Transverse colon (tissue), 4 donors: ENCODE results near the gene MGST1. TPM values are rescaled to one million over a fixed set of nuclear protein-coding genes. Genes with fewer than 3 reads are reported as not detected.

Source experiments
- DNase-seq: peaks from one replicate; pipeline ENCODE4 v3.0.0-alpha.2; 2019
- H3K27ac ChIP-seq, 4 donors: fragments of 200-600 bp; sonication (generic); 2 replicates each; pipeline ENCODE4 v1.5.1; 2016 to 2018; ENCODE audit warnings: inconsistent platforms in 4 of 4
- H3K27me3 ChIP-seq: fragments of 200-600 bp; sonication (generic); 2 replicates; pipeline ENCODE4 v1.5.1; 2017; ENCODE audit warnings: inconsistent platforms
- H3K36me3 ChIP-seq, 4 donors: fragments of 200-600 bp; sonication (generic); 2 replicates each; pipeline ENCODE4 v1.5.1; 2017 to 2019; ENCODE audit warnings: inconsistent platforms in 4 of 4
- H3K4me1 ChIP-seq, 4 donors: fragments of 200-600 bp; sonication (generic); 2 replicates each; pipeline ENCODE4 v1.5.1; 2017 to 2020; ENCODE audit warnings: inconsistent platforms in 4 of 4
- H3K4me3 ChIP-seq, 4 donors: fragments of 200-600 bp; sonication (generic); 1 replicate in 1 of 4; 2 replicates in 3 of 4; pipeline versions ENCODE4 v1.5.1 to v1.6.1; 2017 to 2019; ENCODE audit warnings: inconsistent platforms in 4 of 4
- H3K9me3 ChIP-seq, 2 donors: fragments of 200-600 bp; sonication (generic); 2 replicates each; pipeline ENCODE4 v1.5.1; 2017 to 2019; ENCODE audit warnings: inconsistent platforms in 2 of 2
- EP300 ChIP-seq: sonication (generic); formaldehyde crosslinking; IDR thresholded peaks from one replicate; pipeline ENCODE4 v1.6.1; 2017; ENCODE audit warnings: antibody characterized with exemption, low read depth
- POLR2A ChIP-seq: fragments of 450-650 bp; IDR thresholded peaks from one replicate; pipeline ENCODE4 v1.6.1; 2016; ENCODE audit warnings: antibody characterized with exemption, mild to moderate bottlenecking, moderate library complexity
- POLR2AphosphoS5 ChIP-seq, 3 donors: sonication (generic); formaldehyde crosslinking; IDR thresholded peaks; one replicate each; pipeline ENCODE4 v1.6.1; 2016; ENCODE audit warnings: antibody characterized with exemption in 3 of 3
- WGBS, 2 donors: methylation state at CpG; one replicate each; pipeline ENCODE4 v1.1.5; 2018; ENCODE audit warnings: low coverage in 1 of 2; 5-methylcytosine and 5-hydroxymethylcytosine counted together
- in situ Hi-C, 4 donors: fragments of 200-750 bp; cut with MboI; loops; one replicate each; pipeline versions ENCODE4 v1.15.0 to v1.15.1; 2017; ENCODE audit warnings: low sequenced_read_pairs in 3 of 4, low pct_ligation_motif_present in 1 of 4, low pct_unique_long_range_greater_than_20kb in 1 of 4
- intact Hi-C: fragments of 100-400 bp; cut with DNase I; formaldehyde crosslinking; loops from one replicate; pipeline ENCODE4 v1.15.1; 2023; ENCODE audit warnings: low total_unique reads
- total RNA-seq, 4 donors: library from RNA; depleted of rRNA; stranded (reverse); fragments of >200 nt; gene quantifications; one replicate each; pipeline ENCODE4 v1.1.0, GENCODE V29; 2016
- TF ChIP-seq, protein P1 (sequence below), 5 experiments: fragments of 200-600 bp in 3 of 5; fragments of 450-650 bp in 2 of 5; sonication (generic) in 3 of 5; IDR thresholded peaks; 1 replicate in 2 of 5; 2 replicates in 3 of 5; pipeline ENCODE4 v1.5.1; 2016 to 2017; ENCODE audit warnings: antibody characterized with exemption in 5 of 5, inconsistent platforms in 3 of 5, mild to moderate bottlenecking in 2 of 5, moderate library complexity in 1 of 5

The MGST1 gene
- total RNA-seq, 4 donors from 2014 or later: 58.7 to 1,102 (median 246) TPM

DNA sequence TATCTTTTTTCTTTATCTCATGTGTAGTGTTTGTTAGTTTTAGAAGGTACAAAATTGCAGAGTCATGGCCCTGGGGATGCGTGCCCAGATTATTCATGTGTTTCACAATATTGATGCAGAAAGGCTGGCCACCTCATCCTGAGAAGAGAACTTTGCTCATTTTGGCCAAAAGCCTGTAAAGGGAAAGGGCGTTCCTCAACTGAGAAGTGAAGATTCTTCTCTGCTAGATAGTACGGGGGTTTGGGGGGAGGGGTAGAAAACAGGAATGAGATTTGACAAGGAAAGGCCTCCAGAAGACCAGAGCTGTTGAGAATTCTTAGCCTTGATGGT is 1.7 kb downstream of the MGST1 start:
- intact Hi-C loops: no loop called here
- Histone ChIP-seq H3K4me3 (peak overlapping the region in 3 of 4 donors; percentile 41 to 55 (median 52)), H3K36me3 (no peaks in the 10 kb centered on the region), H3K27ac (peak overlapping the region; percentile 77 to 88 (median 82)), H3K4me1 (peaks cover 0 to 44% (median 19%) of the 10 kb centered on the region in 4 donors), H3K27me3 (no peaks in the 10 kb centered on the region), H3K9me3 (no peaks in the 10 kb centered on the region)
- DNase-seq: peak; percentile 67
- TF ChIP-seq EP300: no peak
- TF ChIP-seq, protein P1, sequence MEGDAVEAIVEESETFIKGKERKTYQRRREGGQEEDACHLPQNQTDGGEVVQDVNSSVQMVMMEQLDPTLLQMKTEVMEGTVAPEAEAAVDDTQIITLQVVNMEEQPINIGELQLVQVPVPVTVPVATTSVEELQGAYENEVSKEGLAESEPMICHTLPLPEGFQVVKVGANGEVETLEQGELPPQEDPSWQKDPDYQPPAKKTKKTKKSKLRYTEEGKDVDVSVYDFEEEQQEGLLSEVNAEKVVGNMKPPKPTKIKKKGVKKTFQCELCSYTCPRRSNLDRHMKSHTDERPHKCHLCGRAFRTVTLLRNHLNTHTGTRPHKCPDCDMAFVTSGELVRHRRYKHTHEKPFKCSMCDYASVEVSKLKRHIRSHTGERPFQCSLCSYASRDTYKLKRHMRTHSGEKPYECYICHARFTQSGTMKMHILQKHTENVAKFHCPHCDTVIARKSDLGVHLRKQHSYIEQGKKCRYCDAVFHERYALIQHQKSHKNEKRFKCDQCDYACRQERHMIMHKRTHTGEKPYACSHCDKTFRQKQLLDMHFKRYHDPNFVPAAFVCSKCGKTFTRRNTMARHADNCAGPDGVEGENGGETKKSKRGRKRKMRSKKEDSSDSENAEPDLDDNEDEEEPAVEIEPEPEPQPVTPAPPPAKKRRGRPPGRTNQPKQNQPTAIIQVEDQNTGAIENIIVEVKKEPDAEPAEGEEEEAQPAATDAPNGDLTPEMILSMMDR (IDR thresholded peaks at IDR 0.05): no peak
- peak in 1 of 3 donors; percentile 59 for TF ChIP-seq POLR2AphosphoS5 (IDR thresholded peaks at IDR 0.05)
- 25% methylated on average over 3 of the region's 3 CpGs; no CpG with 5 or more reads in 1 of the 2 donors for WGBS, 2 donors
- in situ Hi-C loops: no loop called here

DNA sequence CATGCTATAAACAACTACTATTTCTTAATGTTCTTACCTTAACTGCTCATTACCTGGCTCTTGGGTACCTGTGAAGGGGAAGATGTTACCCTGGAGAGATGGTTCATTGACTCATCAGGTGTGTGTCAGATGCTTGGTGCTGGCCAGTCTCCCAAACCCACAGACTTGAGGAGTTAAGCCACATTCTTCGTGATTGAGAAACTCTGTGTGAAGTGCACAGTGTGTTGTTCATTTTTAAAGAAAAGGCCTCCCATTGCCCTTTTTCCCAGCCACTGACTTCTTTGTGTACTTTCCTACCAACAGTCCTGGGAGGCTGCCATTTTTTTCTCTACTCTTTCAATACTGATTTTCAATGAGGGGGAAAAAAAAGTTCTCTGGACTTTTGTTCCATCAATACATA is 3.2 kb downstream of the MGST1 start:
- in situ Hi-C loops (loop anchor here in 2 of 4 donors (10.0 to 25.0 kb wide), 2 partner anchors 163 to 176 kb away; no protein-coding TSS in a partner anchor), intact Hi-C loops (no loop called here)
- WGBS, 2 donors: 69% methylated on average over 1 of the region's 1 CpG; no CpG with 5 or more reads in 1 of the 2 donors
- Histone ChIP-seq H3K4me3 (no peak overlapping the region), H3K27ac (peak overlapping the region in 1 of 4 donors; percentile 1), H3K4me1 (peaks cover 0 to 35% (median 15%) of the 10 kb centered on the region in 4 donors), H3K9me3 (no peaks in the 10 kb centered on the region), H3K36me3 (no peaks in the 10 kb centered on the region), H3K27me3 (no peaks in the 10 kb centered on the region)
- no peak for DNase-seq
- TF ChIP-seq, protein P1 (IDR thresholded peaks at IDR 0.05): no peak
- no peak for TF ChIP-seq POLR2A
- no peak for TF ChIP-seq EP300
- no peak for TF ChIP-seq POLR2AphosphoS5 (IDR thresholded peaks at IDR 0.05)

DNA sequence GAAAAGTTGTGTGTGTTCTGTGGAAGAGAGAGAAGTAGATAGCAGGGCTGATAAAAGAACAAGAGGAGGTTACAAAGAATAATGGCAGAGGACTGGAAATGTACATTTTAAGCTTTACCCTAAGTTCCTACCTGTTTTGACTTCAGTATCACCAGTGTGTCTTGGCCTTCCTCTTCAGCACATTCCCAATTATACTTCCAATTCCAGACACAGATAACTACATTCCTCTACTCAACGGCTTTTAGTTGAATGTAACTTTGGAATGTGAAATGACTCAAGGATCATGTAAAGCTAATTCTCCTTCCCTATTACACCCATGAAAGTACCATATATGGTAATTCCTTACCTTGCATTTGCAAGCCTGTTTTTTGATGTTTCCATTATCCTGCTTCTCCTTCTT is 5.0 kb downstream of the MGST1 start:
- H3K4me1 ChIP-seq: peaks cover 0 to 20% (median 11%) of the 10 kb centered on the region in 4 donors
- no peaks in the 10 kb centered on the region for H3K27me3 ChIP-seq
- intact Hi-C loops: no loop called here
- H3K36me3 ChIP-seq: no peaks in the 10 kb centered on the region
- WGBS, 2 donors: 38 to 48% methylated on average over 1 of the region's 1 CpG
- H3K4me3 ChIP-seq: no peak overlapping the region
- H3K9me3 ChIP-seq: no peaks in the 10 kb centered on the region
- TF ChIP-seq, protein P1 (IDR thresholded peaks at IDR 0.05): no peak
- TF ChIP-seq POLR2AphosphoS5 (IDR thresholded peaks at IDR 0.05) (no peak), EP300 (no peak), POLR2A (no peak)
- no peak overlapping the region for H3K27ac ChIP-seq
- no peak for DNase-seq
- in situ Hi-C loops: loop anchor here in 2 of 4 donors (10.0 to 25.0 kb wide), 2 partner anchors 165 to 178 kb away; no protein-coding TSS in a partner anchor

DNA sequence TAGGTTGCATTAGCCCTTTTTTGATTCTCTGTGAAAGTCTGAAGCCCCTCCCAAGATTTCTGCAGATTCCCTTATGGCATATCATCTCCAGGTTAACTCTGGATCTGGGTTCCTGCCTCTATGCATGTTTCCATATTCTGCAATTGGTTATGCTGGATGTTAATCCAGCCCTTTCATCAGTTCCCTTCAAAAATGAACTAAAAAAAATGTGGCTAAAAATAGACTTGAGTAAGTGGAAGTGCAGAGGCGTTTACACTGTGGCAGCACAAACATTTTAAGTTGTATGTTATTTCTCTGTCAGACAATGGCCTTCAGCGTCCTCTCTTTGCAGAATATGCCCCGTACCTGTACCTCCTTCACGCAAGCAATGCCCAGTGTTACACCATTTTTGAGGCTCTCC is 11.4 kb downstream of the MGST1 start:
- intact Hi-C loops (no loop called here), in situ Hi-C loops (loop anchor here in 2 of 4 donors (10.0 to 25.0 kb wide), 2 partner anchors 172 to 184 kb away; no protein-coding TSS in a partner anchor)
- TF ChIP-seq POLR2A: no peak
- TF ChIP-seq POLR2AphosphoS5 (IDR thresholded peaks at IDR 0.05): no peak
- TF ChIP-seq, protein P1 (IDR thresholded peaks at IDR 0.05): no peak
- TF ChIP-seq EP300: no peak

More for the DNA sequence above, 11.4 kb downstream of the MGST1 start:
- Histone ChIP-seq H3K27me3 (no peaks in the 10 kb centered on the region), H3K4me3 (no peak overlapping the region), H3K27ac (no peak overlapping the region), H3K36me3 (peaks cover 0 to 17% (median 0%) of the 10 kb centered on the region in 4 donors), H3K4me1 (peaks cover 0 to 6% (median 2%) of the 10 kb centered on the region in 4 donors), H3K9me3 (no peaks in the 10 kb centered on the region)
- DNase-seq: no peak
- WGBS, 2 donors: 37 to 64% methylated on average over 3 to 4 of the region's 4 CpGs
